ENCODE data around the gene NFIL3.
"Not testable (repeated sequence)": the region's sequence is repeated elsewhere in the genome, so short reads cannot be mapped to it uniquely, and the experiment has no call there.

NFIL3 gene

GRCh38 chr9:91392435-91392834, 31.2 kb downstream of the NFIL3 start:
- H3K27ac ChIP-seq: no peak overlapping the region
- TF ChIP-seq CTCF (conservative IDR thresholded peaks at IDR 0.05): no peak

- no peak for TF ChIP-seq CTCF (conservative IDR thresholded peaks at IDR 0.05)
- no peak overlapping the region for H3K27ac ChIP-seq
Observed at GRCh38 chr9:91391818-91392217, 31.8 kb downstream of the NFIL3 start.

DNA sequence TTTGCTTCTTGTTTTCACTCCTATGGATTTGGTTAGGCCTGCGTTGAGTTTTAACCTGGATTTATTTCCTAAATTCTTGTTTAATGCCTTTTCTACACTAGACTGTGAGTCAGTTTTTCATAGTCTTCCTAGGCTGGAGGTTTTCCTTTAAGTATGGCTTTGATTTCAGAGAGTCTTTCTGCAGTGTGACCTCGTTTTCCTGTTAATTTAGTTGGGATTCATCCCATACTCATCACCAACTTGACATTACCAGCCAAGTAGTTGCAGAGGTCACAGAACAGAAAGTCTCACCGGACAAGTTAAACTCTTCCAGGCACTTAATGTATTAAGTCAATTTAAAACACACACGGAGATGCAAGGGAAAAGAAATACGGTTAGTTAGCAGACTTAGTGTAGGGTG, 32.2 kb downstream of the NFIL3 start:
- TF ChIP-seq CTCF (conservative IDR thresholded peaks at IDR 0.05): no peak
- H3K27ac ChIP-seq: no peak overlapping the region

DNA sequence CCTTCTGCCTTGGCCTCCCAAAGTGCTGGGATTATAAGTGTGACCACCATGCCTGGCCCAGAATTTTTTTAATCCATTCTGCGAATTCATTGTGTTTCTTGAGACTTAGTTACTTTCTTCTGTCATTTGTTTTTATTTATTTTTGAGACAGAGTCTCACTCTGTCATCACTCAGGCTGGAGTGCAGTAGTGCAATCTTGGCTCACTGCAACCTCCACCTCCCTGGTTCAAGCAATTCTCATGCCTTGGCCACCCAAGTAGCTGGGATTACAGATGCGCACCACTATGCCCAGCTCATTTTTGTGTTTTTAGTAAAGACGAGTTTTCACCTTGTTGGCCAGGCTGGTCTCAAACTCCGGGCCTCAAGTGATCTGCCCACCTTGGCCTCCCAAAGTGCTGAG, 33.9 kb downstream of the NFIL3 start:
- H3K27ac ChIP-seq: not testable (repeated sequence)

DNA sequence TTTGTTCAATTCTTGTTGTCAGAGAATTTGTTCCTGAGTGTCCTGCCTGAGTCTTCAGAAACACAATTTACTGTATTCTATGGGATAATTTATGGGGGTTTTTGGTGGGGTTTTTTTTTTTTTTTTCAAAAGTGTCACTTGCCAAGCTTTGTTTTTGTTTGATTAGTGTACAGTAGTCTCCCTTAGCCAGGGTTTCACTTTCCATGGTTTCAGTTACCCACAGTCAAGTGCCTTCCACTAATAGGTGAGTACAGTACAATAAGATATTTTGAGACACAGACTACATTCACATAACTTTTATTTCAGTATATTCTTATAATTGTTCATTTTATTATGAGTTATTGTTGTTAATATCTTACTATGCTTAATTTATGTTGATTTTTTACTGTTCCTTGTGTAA, 36.9 kb downstream of the NFIL3 start:
- no peak for TF ChIP-seq CTCF (conservative IDR thresholded peaks at IDR 0.05)
- no peak overlapping the region for H3K27ac ChIP-seq

DNA sequence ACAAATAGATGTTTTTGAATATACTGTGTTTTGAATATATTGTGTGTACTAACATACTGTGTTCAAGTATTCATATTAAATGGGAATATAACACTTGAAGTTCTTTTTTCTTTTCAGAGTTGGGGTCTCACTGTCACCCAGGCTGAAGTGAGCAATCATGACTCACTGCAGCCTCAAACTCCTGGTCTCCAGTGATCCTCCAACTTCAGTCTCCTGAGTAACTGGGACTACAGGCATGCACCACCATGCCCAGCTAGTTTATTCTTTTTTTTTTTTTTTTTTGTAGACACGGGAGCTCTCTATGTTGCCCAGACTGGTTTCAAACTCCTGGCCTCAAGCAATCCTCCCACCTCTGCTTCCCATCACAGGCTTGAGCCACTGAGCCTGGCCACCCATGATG, 38.7 kb downstream of the NFIL3 start:
- no peak overlapping the region for H3K27ac ChIP-seq
- no peak for TF ChIP-seq CTCF (conservative IDR thresholded peaks at IDR 0.05)

DNA sequence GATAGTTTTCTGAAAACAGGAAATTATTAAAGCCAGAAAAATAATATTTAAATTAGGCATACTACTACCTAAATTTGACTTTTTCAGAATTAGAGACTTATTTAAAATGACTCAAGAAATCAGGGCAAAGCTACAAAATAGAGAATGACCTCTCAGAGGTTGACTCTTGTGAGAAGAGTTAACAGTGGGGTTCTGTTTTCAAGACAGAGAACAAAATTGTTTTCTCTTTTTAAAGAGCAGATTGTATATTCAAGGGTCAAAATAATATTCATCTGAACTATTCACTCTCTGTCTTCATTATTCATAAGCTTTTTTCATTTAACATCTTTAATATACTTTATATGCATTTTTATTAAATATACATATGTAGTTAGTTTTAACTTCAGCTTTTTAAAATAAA, 40.1 kb downstream of the NFIL3 start:
- H3K27ac ChIP-seq: no peak overlapping the region
- TF ChIP-seq CTCF (conservative IDR thresholded peaks at IDR 0.05): no peak

GRCh38 chr9:91382298-91382697, 41.3 kb downstream of the NFIL3 start:
- H3K27ac ChIP-seq: no peak overlapping the region
- no peak for TF ChIP-seq CTCF (conservative IDR thresholded peaks at IDR 0.05)
